Ishikawa (cell line): ENCODE measurements around the gene GRM7.

ENCODE experiments used
- CEBPB ChIP-seq: IDR thresholded peaks from 2 replicates; pipeline ENCODE4 v1.6.1; 2012
- CREB1 ChIP-seq: IDR thresholded peaks from 2 replicates; pipeline ENCODE4 v1.6.1; 2012; ENCODE audit warnings: low read depth
- EGR1 ChIP-seq: IDR thresholded peaks from 2 replicates; pipeline ENCODE4 v1.6.1; 2012
- EP300 ChIP-seq: IDR thresholded peaks from 2 replicates; pipeline ENCODE4 v1.6.1; 2012; ENCODE audit warnings: borderline replicate concordance
- FOXM1 ChIP-seq: IDR thresholded peaks from 2 replicates; pipeline ENCODE4 v1.6.1; 2012; ENCODE audit warnings: low read depth, borderline replicate concordance
- MAX ChIP-seq: IDR thresholded peaks from 2 replicates; pipeline ENCODE4 v1.6.1; 2012
- NFIC ChIP-seq: IDR thresholded peaks from 2 replicates; pipeline ENCODE4 v1.6.1; 2012
- RAD21 ChIP-seq: IDR thresholded peaks from 2 replicates; pipeline ENCODE4 v1.6.1; 2012; ENCODE audit warnings: low read depth
- REST ChIP-seq: IDR thresholded peaks from 2 replicates; pipeline ENCODE4 v1.6.1; 2012; ENCODE audit warnings: low read depth, mild to moderate bottlenecking
- TAF1 ChIP-seq: IDR thresholded peaks from 2 replicates; pipeline ENCODE4 v1.6.1; 2012; ENCODE audit warnings: low read depth, mild to moderate bottlenecking
- TCF12 ChIP-seq: IDR thresholded peaks from 2 replicates; pipeline ENCODE4 v1.6.1; 2012; ENCODE audit warnings: low read depth
- TEAD4 ChIP-seq: IDR thresholded peaks from 2 replicates; pipeline ENCODE4 v1.6.1; 2012
- YY1 ChIP-seq: IDR thresholded peaks from 2 replicates; pipeline ENCODE4 v1.6.1; 2012; ENCODE audit warnings: low read depth
- ZBTB7A ChIP-seq: IDR thresholded peaks from 2 replicates; pipeline ENCODE4 v1.6.1; 2012; ENCODE audit warnings: low read depth
- TF ChIP-seq, protein P1 (sequence below): IDR thresholded peaks from 2 replicates; pipeline ENCODE4 v1.6.1; 2012

Gene GRM7

DNA sequence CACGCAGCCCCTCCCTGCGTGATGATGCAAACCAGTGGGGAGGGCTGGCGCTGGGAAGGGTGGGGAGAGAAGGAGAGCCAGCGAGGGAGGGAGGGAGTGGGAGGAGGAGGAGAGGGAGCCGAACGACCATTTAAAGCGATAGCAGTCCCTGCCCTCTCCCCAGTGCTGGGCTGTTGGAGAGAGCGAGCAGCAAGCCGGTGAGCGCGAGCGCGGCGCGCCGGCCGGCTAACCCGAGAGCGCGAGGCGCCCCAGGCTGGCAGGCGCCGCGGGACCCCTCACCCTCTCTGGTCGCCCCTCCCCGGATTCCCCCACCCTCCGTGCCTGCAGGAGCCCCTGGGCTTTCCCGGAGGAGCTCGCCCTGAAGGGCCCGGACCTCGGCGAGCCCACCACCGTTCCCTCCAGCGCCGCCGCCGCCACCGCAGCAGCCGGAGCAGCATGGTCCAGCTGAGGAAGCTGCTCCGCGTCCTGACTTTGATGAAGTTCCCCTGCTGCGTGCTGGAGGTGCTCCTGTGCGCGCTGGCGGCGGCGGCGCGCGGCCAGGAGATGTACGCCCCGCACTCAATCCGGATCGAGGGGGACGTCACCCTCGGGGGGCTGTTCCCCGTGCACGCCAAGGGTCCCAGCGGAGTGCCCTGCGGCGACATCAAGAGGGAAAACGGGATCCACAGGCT lies at the start of gene GRM7:
TSS of gene GRM7 (plus strand) at position 162 of the 671 bp plus-strand sequence.
- TF ChIP-seq ZBTB7A (no peak), REST (no peak), MAX (no peak), EGR1 (no peak), EP300 (no peak), TEAD4 (no peak), YY1 (no peak), TAF1 (no peak), CREB1 (no peak), NFIC (no peak)

DNA sequence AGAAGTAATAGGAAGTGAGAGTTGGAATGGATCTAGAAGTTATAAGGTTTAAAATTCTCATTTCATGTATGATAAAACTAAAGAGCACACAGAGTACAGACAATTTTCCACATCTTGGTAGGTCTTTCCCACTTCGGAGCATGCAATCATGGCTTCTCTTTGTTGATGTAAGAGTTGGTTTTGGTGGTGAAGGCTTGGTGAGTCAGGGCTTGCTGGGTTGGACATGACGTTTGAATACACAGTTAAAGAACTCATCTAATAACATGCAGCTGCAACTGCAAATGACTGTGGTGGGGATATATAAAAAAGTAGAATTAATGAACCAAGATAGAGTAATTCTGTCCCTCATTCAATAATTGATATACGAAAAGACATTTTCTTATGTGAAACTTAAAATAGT lies 39.5 kb upstream of the GRM7 start:
- TF ChIP-seq YY1: no peak
- TF ChIP-seq, protein P1, sequence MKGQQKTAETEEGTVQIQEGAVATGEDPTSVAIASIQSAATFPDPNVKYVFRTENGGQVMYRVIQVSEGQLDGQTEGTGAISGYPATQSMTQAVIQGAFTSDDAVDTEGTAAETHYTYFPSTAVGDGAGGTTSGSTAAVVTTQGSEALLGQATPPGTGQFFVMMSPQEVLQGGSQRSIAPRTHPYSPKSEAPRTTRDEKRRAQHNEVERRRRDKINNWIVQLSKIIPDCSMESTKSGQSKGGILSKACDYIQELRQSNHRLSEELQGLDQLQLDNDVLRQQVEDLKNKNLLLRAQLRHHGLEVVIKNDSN: no peak
- no peak for TF ChIP-seq EGR1
- TF ChIP-seq MAX: no peak
- TF ChIP-seq CEBPB: no peak
- TF ChIP-seq RAD21: no peak
- TF ChIP-seq ZBTB7A: no peak
- TF ChIP-seq CREB1: no peak
- TF ChIP-seq TCF12: no peak
- no peak for TF ChIP-seq FOXM1
- no peak for TF ChIP-seq EP300
- TF ChIP-seq NFIC: no peak
- TF ChIP-seq REST: no peak

GRCh38 chr3:6825524-6825923 lies 35.4 kb upstream of the GRM7 start:
- TF ChIP-seq TEAD4 (no peak), EGR1 (no peak), YY1 (no peak), EP300 (no peak), CREB1 (no peak), MAX (no peak), RAD21 (no peak), NFIC (no peak)

DNA sequence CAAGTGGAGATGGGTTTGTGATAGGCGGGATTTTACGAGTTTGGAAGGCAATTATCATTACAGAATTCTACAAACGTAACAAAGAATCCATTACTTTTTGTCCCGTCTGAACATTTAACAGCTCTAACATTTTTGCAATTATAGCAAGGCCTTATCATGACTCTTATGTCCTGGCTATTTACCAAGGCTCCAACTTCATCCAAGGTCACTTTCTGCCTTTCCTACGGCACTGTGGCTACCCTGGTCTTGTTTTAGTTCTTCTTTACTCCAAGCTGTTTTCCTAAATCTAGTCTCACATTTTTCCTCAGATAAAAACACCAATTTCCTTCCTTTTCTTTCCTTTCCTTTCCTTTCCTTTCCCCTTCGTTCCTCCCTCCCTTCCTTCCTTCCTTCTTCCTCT lies 33.5 kb upstream of the GRM7 start:
- TF ChIP-seq YY1 (no peak), REST (no peak), TEAD4 (no peak), CREB1 (no peak), CEBPB (no peak), EP300 (no peak), NFIC (no peak), EGR1 (no peak), MAX (no peak), RAD21 (no peak), TCF12 (no peak), FOXM1 (no peak), TAF1 (no peak), ZBTB7A (no peak)
- TF ChIP-seq, protein P1: no peak
